ENCODE results near the gene TMEM179.

Gene TMEM179

GRCh38 chr14:104569435-104569834, 35.1 kb downstream of the TMEM179 start:
- TF ChIP-seq CTCF (IDR thresholded peaks at IDR 0.05; ENCODE audit: insufficient read depth, low read length, missing control alignments), result no peak
- POLR2A ChIA-PET, result no interaction called here

GRCh38 chr14:104568620-104569019, 36.0 kb downstream of the TMEM179 start:
- POLR2A ChIA-PET, result no interaction called here
- no peak overlapping the region for H3K4me3 ChIP-seq (ENCODE audit: low read depth, low read length)
- no peak for TF ChIP-seq CTCF (IDR thresholded peaks at IDR 0.05; ENCODE audit: insufficient read depth, low read length, missing control alignments)
- CTCF ChIA-PET, result no interaction called here
- DNase-seq (ENCODE audit: low read depth, low spot score), result no peak

More at GRCh38 chr14:104569435-104569834, 35.1 kb downstream of the TMEM179 start:
- H3K4me3 ChIP-seq (ENCODE audit: low read depth, low read length), result no peak overlapping the region
- DNase-seq (ENCODE audit: low read depth, low spot score), result no peak
- CTCF ChIA-PET, result no interaction called here

- TF ChIP-seq CTCF (IDR thresholded peaks at IDR 0.05; ENCODE audit: insufficient read depth, low read length, missing control alignments), result no peak
- no peak overlapping the region for H3K4me3 ChIP-seq (ENCODE audit: low read depth, low read length)
- ChIA-PET POLR2A (no interaction called here), CTCF (no interaction called here)
- DNase-seq (ENCODE audit: low read depth, low spot score), result no peak
Observed at GRCh38 chr14:104567957-104568225, 36.7 kb downstream of the TMEM179 start.

GRCh38 chr14:104567141-104567956, 37.2 kb downstream of the TMEM179 start:
- DNase-seq (ENCODE audit: low read depth, low spot score), result no peak
- H3K4me3 ChIP-seq (ENCODE audit: low read depth, low read length), result no peak overlapping the region
- POLR2A ChIA-PET, result no interaction called here
- no peak for TF ChIP-seq CTCF (IDR thresholded peaks at IDR 0.05; ENCODE audit: insufficient read depth, low read length, missing control alignments)
- CTCF ChIA-PET, result no interaction called here

DNA sequence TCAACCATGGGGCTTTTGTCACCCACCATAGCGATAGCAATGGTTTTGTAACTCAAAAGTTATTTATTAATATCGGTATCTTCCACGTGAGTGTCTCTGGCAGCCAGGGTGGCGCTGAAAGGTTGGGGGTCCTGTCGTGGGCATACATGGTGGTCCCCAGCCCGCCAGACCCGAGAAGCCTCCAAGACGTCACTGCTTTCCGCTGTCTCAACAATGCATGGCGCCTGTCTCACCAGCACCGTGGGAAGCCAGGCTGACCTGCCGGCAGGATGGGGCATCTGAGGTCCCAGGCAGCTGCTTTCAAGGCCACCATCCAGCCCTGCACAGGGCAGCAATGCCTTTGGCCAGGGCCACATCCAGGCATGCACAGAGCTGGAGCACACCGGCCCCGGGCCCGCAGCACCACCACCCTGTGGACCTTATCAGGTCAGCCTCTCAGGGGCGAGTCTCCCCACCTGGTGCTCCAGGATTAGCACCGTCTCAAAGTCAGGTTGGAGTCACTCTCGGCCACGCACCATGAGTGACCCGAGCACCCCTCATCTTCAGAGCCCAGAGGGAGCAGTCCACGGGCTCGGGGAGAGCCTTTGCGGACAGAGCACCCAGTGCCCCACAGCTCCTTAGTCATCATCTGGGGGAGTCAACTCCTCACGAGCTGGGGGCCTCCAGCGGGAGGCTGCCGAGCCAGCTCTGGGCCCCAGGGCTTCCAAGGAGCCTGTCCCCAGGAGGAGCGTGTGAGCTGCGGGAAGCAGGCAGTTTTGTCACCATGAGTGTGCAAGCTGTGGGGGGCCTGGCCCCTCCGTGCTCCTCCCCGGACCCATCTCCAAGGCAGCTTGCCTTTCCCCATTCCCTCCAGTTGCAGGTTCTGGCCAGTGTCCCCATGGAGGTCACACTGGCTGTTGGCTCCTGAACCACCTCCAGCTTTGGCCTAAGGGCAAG, 39.6 kb downstream of the TMEM179 start:
- H3K4me3 ChIP-seq (ENCODE audit: low read depth, low read length), result no peak overlapping the region
- CTCF ChIA-PET, result interaction anchor here (0.8 to 2.6 kb wide), 15 partner anchors 9 to 488 kb away, joined by 3 to 27 read pairs (median 5); no protein-coding TSS in a partner anchor
- no peak for DNase-seq (ENCODE audit: low read depth, low spot score)
- POLR2A ChIA-PET, result no interaction called here
- no peak for TF ChIP-seq CTCF (IDR thresholded peaks at IDR 0.05; ENCODE audit: insufficient read depth, low read length, missing control alignments)

All from AG04449 (cell line).